SH-SY5Y (cell line): ENCODE measurements around the gene AREL1.

ENCODE experiments used
- GATA2 ChIP-seq: IDR thresholded peaks from 2 replicates; pipeline ENCODE4 v1.6.1; 2011; ENCODE audit warnings: mild to moderate bottlenecking, low read depth, low read length
- GATA3 ChIP-seq: IDR thresholded peaks from 2 replicates; pipeline ENCODE4 v1.6.1; 2011; ENCODE audit warnings: low read depth, mild to moderate bottlenecking, low read length, moderate library complexity

The AREL1 gene

DNA sequence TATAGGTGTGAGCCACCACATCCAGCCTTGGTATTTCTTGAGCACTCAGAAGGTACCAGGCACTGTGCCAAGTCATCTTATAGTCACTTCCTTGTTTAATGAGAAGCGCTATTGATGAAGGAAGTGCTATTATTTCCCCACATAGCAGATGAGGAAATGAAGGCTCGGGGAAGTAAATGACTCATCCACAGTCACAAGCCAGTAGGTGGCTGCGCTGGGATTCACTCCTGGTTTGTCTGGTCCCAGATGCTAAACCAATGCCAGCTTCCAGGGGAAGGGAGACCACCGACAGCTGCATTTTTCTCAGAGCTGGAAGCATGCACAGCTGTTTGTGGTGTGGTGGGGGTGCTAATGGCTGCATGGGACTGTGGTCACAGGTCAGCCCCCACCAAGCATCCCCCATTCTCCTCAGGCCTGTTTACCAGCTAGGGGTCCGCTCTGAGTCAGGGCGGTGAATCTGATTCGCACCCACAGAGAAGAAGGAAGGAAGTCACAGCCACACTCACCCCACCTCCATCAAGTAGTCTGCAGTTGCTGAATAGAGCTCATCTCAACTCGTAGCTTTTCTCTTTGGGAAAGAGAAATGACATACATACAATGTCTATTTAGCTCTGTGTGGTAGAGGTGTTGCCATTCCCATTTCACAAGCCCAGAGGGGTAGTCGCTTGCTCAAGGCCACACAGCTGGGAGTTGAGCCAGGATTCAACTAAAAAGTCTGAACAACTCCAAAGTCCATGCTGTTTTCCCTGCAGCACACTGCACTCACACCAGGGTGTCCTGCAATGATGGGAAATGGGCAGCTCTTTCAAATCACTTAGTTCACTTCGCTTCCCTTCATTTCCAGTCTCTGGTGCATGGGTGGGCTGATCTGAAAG is 94.6 kb downstream of the AREL1 start:
- no peak for TF ChIP-seq GATA2
- TF ChIP-seq GATA3 = no peak

DNA sequence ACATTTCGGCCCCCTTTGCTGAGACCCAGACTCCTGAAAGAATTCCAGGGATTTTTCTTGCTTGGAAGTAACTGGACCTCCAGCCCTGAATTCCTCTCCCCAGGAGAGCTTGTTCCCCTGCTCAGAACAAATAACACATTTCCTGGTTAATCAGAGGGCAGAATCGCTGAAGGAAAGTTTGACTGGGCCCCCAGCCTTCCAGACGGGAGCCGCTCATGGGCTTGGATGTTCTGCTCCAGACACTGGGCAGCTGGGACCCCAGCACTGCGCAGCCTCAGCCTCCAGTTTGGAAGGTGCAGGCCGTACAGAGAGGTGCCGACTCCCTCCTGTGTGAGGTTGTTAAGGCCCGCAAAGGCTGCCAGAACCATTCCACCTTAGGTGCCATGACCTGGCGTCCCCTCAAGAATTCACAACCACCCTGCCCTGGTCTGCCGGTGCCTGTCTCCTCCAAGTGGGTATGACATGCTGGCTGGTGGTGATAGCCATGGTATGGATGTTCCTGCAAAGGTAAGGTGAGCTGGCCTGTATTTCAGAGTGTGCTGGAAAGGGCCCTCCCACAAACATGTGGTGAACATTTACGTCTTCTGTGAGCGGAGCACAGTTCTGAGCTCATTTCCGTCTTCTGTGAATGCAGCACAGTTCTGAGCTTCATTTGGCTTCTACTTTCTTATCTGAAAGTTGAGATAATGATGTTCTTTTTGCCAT is 95.7 kb downstream of the AREL1 start:
- no peak for TF ChIP-seq GATA2
- TF ChIP-seq GATA3 = no peak

DNA sequence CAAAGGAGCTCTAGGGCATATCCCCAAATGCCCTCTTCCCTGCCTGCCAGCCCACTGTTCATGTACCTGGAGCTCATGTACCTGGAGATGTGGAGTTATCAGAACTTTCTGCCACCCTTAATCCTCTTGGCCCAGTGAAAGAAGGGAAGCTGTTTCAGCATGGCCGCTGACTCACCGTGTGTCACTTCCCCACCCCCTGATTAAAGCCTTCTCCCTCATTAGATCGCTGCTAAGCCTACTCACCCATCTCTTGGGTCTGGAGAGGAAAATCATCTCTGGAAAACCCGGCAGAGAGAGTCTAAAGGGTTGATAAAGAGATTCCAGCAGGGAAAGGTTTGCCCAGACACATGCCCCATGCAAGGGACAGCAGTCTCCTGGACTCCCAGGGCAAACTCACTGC is 96.4 kb downstream of the AREL1 start:
- TF ChIP-seq GATA2 = no peak
- no peak for TF ChIP-seq GATA3

DNA sequence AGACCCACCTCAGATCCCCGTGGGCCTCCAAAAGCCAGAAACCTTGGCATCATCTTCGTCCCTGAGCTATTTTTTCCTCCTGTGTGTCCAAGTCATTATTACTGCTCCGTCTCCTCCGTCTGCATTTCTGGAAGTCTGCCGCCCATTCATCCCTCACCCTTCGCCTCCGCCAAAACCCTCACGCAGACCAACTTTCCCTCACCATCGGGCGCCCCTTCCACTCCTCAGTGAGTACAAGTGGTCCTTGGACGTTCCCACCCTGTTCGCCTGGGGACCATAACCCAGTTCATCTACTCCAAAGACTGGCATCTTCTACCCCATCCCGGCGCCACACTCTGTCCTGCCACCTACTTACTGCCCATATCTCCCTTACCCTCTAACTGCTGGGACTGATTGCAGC is 97.1 kb downstream of the AREL1 start:
- TF ChIP-seq GATA2 (no peak), GATA3 (no peak)

DNA sequence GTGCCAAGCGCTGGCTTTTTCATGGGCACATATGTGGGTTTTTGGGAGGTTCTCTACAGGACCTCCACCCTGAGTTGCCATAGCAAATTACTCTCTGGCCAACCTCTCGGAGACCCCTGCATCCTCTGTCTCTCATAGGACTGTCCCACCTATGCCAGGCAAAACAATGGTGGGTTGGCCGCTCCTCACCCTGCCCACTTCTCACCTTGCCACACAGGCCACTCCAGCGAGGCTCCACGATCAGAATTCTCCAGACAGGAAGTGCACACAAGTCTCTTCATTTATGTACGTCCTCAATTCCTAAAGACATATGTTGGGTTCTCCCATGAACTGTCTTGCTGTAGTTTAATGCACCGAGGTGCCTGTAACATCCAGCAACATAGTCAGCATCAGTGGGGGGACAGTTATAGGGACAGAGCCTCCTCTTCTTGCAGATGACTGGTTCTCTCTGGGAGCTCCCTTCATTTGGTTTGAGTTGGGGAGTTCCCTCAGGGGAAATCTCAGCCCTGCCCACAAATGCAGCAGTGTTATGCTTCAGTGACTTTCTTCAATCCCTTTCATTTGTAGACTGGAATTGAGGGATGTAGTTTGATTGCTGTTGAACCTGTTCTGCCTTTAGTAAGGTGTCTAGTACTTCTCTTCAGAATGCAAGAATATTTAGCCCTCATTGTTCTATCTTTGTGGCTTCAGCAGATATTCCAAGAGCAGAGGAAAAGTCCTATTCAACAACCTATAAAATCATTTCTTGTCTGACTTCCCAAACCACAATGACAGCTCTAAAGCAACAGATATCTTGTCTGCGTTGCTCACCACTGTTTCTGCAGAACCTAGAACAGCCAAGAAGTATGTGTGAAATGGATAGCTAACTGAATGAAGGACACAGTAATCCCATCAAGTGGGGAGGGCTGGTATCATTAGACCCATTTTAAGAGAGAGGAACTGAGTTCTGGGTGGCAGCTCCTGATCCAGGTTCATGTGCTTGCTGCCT is 98.1 kb downstream of the AREL1 start:
- TF ChIP-seq GATA2 (no peak), GATA3 (no peak)

DNA sequence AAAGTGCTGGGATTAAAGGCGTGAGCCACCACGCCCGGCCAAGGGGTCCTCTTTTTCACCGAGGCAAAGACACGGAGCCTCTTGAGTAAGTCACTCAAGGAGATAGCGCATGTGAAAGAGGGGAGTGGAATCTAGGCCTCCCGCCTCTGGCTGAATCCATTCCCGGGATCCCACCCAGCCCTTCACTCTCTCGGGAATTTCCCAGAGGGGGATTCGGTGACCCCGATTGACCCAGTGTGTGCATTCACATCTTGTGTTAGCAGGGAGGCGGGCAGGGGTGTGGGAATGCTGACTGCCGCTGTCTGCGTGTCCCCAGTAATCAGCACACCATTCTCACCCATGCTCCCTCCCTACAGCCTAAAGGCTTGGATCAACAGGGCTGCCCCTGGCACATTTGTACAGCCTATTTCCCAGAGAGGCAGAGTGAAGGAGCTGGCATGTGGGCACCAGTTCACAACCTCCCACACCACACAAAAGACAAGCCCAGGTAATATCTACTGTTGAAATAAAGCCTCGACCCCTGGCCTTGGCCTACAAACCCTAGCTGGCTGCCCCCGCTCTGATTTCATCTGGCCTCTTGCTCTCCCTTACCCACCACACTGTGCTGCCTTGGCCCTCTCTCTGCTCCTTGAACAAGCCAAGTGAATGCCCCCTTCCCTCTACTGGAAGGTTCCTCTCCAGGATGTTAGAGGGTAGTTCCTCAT is 99.5 kb downstream of the AREL1 start:
- TF ChIP-seq GATA3 = no peak
- no peak for TF ChIP-seq GATA2

DNA sequence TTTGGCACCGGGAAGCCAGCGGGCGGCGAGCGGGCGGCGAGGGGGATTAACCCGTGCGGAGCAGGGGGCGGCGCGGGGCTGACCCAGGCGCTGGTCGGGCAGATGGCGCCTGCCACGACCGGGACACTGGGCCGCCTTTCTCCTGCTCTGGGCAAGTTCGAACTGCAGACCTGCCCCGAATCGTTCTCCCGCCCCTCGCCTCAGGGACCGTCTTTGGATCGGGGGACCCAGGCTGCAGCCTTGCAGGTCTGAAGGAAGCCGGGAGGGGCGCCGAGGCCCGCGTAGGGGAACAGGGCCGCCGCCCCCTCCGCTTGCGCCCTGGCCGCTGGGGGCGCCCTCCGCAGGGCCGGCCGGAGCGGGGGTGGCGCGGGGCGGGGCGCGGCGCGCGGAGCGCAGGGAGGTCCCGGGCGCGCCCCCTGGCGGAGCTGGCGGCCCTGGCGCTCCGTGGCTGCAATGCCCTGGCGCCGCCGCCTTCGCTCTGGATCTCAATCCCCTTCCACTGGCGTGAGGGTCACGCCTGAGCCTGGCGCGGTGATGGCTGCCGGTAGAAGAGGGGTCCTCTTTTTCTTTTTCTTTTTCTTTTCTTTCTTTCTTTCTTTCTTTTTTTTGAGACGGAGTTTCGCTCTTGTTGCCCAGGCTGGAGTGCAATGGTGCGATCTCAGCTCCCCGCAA is 100.4 kb downstream of the AREL1 start:
- no peak for TF ChIP-seq GATA2
- no peak for TF ChIP-seq GATA3

DNA sequence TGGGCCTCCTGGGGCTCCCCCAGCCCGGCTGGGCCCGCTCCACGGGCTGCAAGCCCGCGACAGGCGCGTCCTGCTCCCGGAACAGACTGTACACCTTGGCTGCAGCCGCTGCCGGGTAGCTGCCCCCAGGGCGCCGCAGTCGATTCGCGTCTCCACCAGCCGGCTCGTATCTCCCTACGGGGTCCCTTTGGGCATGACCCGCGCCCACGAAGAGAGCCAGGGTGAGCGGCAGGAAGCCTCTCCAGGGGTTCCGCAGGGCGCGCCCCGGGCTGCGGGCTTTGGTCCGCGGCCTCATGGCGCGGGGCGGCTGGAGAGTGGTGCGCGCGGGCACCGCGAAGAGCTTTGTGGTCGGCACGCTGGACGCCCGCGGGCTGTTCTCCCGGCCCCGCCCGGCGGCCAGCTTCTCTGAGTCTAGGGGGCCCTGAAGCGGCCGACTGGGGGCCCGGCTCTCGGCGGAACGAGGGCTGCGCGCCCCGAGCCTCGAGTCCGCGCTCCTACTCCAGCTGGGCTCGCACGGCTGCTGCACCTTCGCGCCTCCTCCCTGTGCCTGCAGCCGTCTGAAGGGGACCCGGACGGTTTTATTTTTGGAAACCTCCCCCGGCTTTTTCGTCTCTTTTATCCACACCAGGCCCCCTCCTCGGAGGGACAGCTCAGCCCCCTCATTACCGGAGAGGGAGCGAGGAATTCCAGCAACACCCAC is 101.1 kb downstream of the AREL1 start, which contains the start of gene LTBP2:
Gene LTBP2 (minus strand): TSS at position 588 of the 700 bp plus-strand sequence. CDS start 293 bp downstream, at position 295.
- no peak for TF ChIP-seq GATA3
- TF ChIP-seq GATA2 = no peak
